Neural cell (in vitro differentiated cells): ENCODE results near the gene MIEN1. TPM values are rescaled to one million over a fixed set of nuclear protein-coding genes. Genes with fewer than 3 reads are reported as not detected.

ENCODE experiments used
- H2AFZ ChIP-seq: fragments of 200-600, 300-800 bp; sonication (generic), shearing (Covaris generic); 2 replicates; pipeline ENCODE4 v1.6.0; 2014; ENCODE audit warnings: low read depth, mild to moderate bottlenecking, antibody characterized with exemption, low read length, moderate library complexity
- H3F3A ChIP-seq: fragments of 200-600 bp; shearing (Covaris generic); 2 replicates; pipeline ENCODE4 v1.6.1; 2016; ENCODE audit warnings: mild to moderate bottlenecking, moderate library complexity, mixed read lengths, antibody characterized with exemption, low read length; ENCODE audit not compliant: insufficient read depth, poor library complexity, severe bottlenecking
- H3K27ac ChIP-seq: fragments of 200-600, 300-800 bp; sonication (generic), shearing (Covaris generic); 2 replicates; pipeline ENCODE4 v1.5.1; 2014; ENCODE audit warnings: mild to moderate bottlenecking, low read length, moderate library complexity
- H3K27me3 ChIP-seq: fragments of 300-800, 200-600 bp; sonication (generic), shearing (Covaris generic); 2 replicates; pipeline ENCODE4 v1.6.0; 2014; ENCODE audit warnings: mild to moderate bottlenecking, low read depth, low read length, moderate library complexity; ENCODE audit not compliant: insufficient read depth
- H3K36me3 ChIP-seq: fragments of 300-800, 200-600 bp; sonication (generic), shearing (Covaris generic); 2 replicates; pipeline ENCODE4 v1.5.1; 2014; ENCODE audit warnings: mild to moderate bottlenecking, antibody characterized with exemption, low read length, moderate library complexity; ENCODE audit not compliant: insufficient read depth
- H3K4me2 ChIP-seq: fragments of 300-800, 200-600 bp; sonication (generic), shearing (Covaris generic); 2 replicates; pipeline ENCODE4 v1.6.0; 2014; ENCODE audit warnings: mild to moderate bottlenecking, low read length
- H3K4me3 ChIP-seq: fragments of 300-800, 200-600 bp; sonication (generic), shearing (Covaris generic); 2 replicates; pipeline ENCODE4 v1.5.1; 2014; ENCODE audit warnings: mild to moderate bottlenecking, low read length, moderate library complexity
- H3K79me2 ChIP-seq: fragments of 200-600 bp; shearing (Covaris generic); replicated peaks from 2 replicates; pipeline ENCODE4 v1.6.0; 2014; ENCODE audit warnings: mild to moderate bottlenecking, low read length, moderate library complexity; ENCODE audit not compliant: insufficient read depth
- H3K9ac ChIP-seq: fragments of 300-800, 200-600 bp; sonication (generic), shearing (Covaris generic); 2 replicates; pipeline ENCODE4 v1.6.1; 2016; ENCODE audit warnings: mild to moderate bottlenecking, low read length, mixed read lengths
- H3K9me2 ChIP-seq: fragments of 200-600 bp; shearing (Covaris generic); 2 replicates; pipeline ENCODE4 v1.6.1; 2016; ENCODE audit warnings: mild to moderate bottlenecking, low read length, mixed read lengths; ENCODE audit not compliant: insufficient read depth
- H3K9me3 ChIP-seq: fragments of 200-600, 300-800 bp; sonication (generic), shearing (Covaris generic); 2 replicates; pipeline ENCODE4 v1.6.1; 2016; ENCODE audit warnings: mild to moderate bottlenecking, mixed run types, low read length, moderate library complexity, mixed read lengths
- H4K20me1 ChIP-seq: fragments of 200-600 bp; shearing (Covaris generic); 2 replicates; pipeline ENCODE4 v1.6.1; 2016; ENCODE audit warnings: mild to moderate bottlenecking, mixed run types; ENCODE audit not compliant: insufficient read depth
- EP300 ChIP-seq: fragments of 450-650 bp; conservative IDR thresholded peaks from 2 replicates; pipeline ENCODE4 v1.6.1; 2014; ENCODE audit warnings: antibody characterized with exemption, mild to moderate bottlenecking, moderate library complexity; ENCODE audit not compliant: poor library complexity, severe bottlenecking
- EZH2 ChIP-seq: fragments of 200-600, 300-800 bp; shearing (Covaris generic), sonication (generic); IDR thresholded peaks from 2 replicates; pipeline ENCODE4 v1.6.1; 2014; ENCODE audit warnings: antibody characterized with exemption, low read length, borderline replicate concordance, mild to moderate bottlenecking; ENCODE audit not compliant: insufficient read depth, poor library complexity, severe bottlenecking
- MXI1 ChIP-seq: fragments of 450-650 bp; conservative IDR thresholded peaks from 2 replicates; pipeline ENCODE4 v1.6.1; 2014; ENCODE audit warnings: antibody characterized with exemption, mild to moderate bottlenecking; ENCODE audit not compliant: poor library complexity, severe bottlenecking
- POLR2AphosphoS5 ChIP-seq: IDR thresholded peaks from 2 replicates; pipeline ENCODE4 v1.6.1; 2012
- RAD21 ChIP-seq: fragments of 450-650 bp; conservative IDR thresholded peaks from 2 replicates; pipeline ENCODE4 v1.6.1; 2014; ENCODE audit warnings: antibody characterized with exemption, mild to moderate bottlenecking, moderate library complexity
- SMC3 ChIP-seq: fragments of 450-650 bp; conservative IDR thresholded peaks from 2 replicates; pipeline ENCODE4 v1.6.1; 2014; ENCODE audit warnings: antibody characterized with exemption, mild to moderate bottlenecking, moderate library complexity; ENCODE audit not compliant: poor library complexity
- TAF1 ChIP-seq: IDR thresholded peaks from 2 replicates; pipeline ENCODE4 v1.6.1; 2012; ENCODE audit warnings: low read depth
- polyA plus RNA-seq: library from polyadenylated mRNA; depleted of rRNA; stranded (reverse); fragments of >200 nt; gene quantifications from 2 replicates; pipeline ENCODE4 v1.2.3, GENCODE V29; 2014
- TF ChIP-seq, protein P1 (sequence below): fragments of 450-650 bp; IDR thresholded peaks from 2 replicates; pipeline ENCODE4 v1.5.1; 2014; ENCODE audit warnings: antibody characterized with exemption, mild to moderate bottlenecking, moderate library complexity; ENCODE audit not compliant: poor library complexity, severe bottlenecking
- TF ChIP-seq, protein P2 (sequence below): IDR thresholded peaks from 2 replicates; pipeline ENCODE4 v1.6.1; 2012; ENCODE audit warnings: borderline replicate concordance

The MIEN1 gene
- polyA plus RNA-seq, 1 donor from 2014 or later: 106 TPM

DNA sequence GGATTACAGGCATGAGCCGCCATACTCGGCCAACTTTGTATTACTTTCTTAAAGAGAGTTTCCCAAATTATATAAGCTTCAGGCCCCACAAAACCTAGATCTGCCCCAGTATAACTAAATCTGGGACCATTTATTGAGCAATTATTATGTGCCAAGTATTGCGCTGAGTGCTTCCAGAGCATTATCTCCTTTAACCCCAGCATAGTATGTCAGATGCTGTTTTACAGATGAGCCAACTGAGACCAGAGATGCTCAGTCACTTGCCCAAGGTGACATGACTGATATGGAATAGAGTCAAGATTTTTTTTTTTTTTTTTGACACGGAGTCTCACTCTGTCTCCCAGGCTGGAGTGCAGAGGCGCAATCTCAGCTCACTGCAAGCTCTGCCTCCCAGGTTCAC lies 32.4 kb downstream of the MIEN1 start:
- H3K36me3 ChIP-seq: no peaks in the 10 kb centered on the region
- H3K27ac ChIP-seq: no peak overlapping the region
- no peak overlapping the region for H3K4me3 ChIP-seq
- H3K9me3 ChIP-seq: no peaks in the 10 kb centered on the region
- H4K20me1 ChIP-seq: no peaks in the 10 kb centered on the region
- no peak overlapping the region for H3K4me2 ChIP-seq
- TF ChIP-seq, protein P1, sequence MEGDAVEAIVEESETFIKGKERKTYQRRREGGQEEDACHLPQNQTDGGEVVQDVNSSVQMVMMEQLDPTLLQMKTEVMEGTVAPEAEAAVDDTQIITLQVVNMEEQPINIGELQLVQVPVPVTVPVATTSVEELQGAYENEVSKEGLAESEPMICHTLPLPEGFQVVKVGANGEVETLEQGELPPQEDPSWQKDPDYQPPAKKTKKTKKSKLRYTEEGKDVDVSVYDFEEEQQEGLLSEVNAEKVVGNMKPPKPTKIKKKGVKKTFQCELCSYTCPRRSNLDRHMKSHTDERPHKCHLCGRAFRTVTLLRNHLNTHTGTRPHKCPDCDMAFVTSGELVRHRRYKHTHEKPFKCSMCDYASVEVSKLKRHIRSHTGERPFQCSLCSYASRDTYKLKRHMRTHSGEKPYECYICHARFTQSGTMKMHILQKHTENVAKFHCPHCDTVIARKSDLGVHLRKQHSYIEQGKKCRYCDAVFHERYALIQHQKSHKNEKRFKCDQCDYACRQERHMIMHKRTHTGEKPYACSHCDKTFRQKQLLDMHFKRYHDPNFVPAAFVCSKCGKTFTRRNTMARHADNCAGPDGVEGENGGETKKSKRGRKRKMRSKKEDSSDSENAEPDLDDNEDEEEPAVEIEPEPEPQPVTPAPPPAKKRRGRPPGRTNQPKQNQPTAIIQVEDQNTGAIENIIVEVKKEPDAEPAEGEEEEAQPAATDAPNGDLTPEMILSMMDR: no peak
- TF ChIP-seq POLR2AphosphoS5 (no peak), SMC3 (no peak), EZH2 (no peak), EP300 (no peak), TAF1 (no peak), RAD21 (no peak), MXI1 (no peak)
- TF ChIP-seq, protein P2, sequence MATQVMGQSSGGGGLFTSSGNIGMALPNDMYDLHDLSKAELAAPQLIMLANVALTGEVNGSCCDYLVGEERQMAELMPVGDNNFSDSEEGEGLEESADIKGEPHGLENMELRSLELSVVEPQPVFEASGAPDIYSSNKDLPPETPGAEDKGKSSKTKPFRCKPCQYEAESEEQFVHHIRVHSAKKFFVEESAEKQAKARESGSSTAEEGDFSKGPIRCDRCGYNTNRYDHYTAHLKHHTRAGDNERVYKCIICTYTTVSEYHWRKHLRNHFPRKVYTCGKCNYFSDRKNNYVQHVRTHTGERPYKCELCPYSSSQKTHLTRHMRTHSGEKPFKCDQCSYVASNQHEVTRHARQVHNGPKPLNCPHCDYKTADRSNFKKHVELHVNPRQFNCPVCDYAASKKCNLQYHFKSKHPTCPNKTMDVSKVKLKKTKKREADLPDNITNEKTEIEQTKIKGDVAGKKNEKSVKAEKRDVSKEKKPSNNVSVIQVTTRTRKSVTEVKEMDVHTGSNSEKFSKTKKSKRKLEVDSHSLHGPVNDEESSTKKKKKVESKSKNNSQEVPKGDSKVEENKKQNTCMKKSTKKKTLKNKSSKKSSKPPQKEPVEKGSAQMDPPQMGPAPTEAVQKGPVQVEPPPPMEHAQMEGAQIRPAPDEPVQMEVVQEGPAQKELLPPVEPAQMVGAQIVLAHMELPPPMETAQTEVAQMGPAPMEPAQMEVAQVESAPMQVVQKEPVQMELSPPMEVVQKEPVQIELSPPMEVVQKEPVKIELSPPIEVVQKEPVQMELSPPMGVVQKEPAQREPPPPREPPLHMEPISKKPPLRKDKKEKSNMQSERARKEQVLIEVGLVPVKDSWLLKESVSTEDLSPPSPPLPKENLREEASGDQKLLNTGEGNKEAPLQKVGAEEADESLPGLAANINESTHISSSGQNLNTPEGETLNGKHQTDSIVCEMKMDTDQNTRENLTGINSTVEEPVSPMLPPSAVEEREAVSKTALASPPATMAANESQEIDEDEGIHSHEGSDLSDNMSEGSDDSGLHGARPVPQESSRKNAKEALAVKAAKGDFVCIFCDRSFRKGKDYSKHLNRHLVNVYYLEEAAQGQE: no peak
- H2AFZ ChIP-seq: no peak overlapping the region
- H3K79me2 ChIP-seq: no peaks in the 10 kb centered on the region
- no peaks in the 10 kb centered on the region for H3F3A ChIP-seq
- no peaks in the 10 kb centered on the region for H3K9me2 ChIP-seq
- H3K27me3 ChIP-seq: peaks cover 15% of the 10 kb centered on the region
- H3K9ac ChIP-seq: no peak overlapping the region

DNA sequence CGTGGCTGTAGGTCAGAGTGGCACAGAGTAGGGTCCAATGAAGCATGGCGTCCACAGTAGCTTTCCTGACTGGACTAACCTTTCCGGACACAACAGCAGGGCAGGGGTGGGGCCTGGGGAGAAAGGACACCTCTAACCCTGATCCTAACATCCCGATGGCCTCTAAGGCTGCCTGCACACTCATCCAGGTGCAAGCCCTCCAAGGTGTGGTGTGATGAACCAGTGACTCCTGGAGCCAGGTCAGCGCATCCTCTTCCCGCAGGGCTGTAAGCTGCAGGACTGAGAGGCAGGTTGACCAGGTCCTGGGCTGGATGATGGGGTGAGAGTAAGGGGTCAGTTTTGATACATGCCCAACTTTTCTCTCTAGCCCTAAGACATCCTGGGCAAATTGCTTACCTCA lies 33.6 kb downstream of the MIEN1 start:
- H3K4me2 ChIP-seq: no peak overlapping the region

More for the DNA sequence above, 33.6 kb downstream of the MIEN1 start:
- H3K9me2 ChIP-seq: no peaks in the 10 kb centered on the region
- no peak overlapping the region for H3K4me3 ChIP-seq
- no peaks in the 10 kb centered on the region for H3F3A ChIP-seq
- no peaks in the 10 kb centered on the region for H3K9me3 ChIP-seq
- H4K20me1 ChIP-seq: no peaks in the 10 kb centered on the region
- H3K27ac ChIP-seq: no peak overlapping the region
- no peaks in the 10 kb centered on the region for H3K36me3 ChIP-seq
- peaks cover 15% of the 10 kb centered on the region for H3K27me3 ChIP-seq
- TF ChIP-seq, protein P1: no peak
- TF ChIP-seq EZH2 (no peak), MXI1 (no peak), POLR2AphosphoS5 (no peak), EP300 (no peak), SMC3 (no peak), RAD21 (no peak), TAF1 (no peak)
- TF ChIP-seq, protein P2: no peak
- H2AFZ ChIP-seq: no peak overlapping the region
- no peak overlapping the region for H3K9ac ChIP-seq
- no peaks in the 10 kb centered on the region for H3K79me2 ChIP-seq
